GM18505 (cell line): ENCODE measurements around the gene SSTR4.

Experiments
- ATAC-seq: cut with Tn5 transposase; IDR thresholded peaks from one replicate; pipeline ENCODE4 v1.9.1; 2021; ENCODE audit not compliant: unreplicated experiment
- POLR2A ChIP-seq: IDR thresholded peaks from 4 replicates; pipeline ENCODE4 v1.6.1; 2011; ENCODE audit warnings: borderline replicate concordance; ENCODE audit not compliant: insufficient read depth, insufficient read length; ENCODE audit errors: extremely low read depth

The SSTR4 gene

GRCh38 chr20:23072892-23073586 is 37.9 kb downstream of the SSTR4 start:
- ATAC-seq, result no peak
- TF ChIP-seq POLR2A, result no peak

DNA sequence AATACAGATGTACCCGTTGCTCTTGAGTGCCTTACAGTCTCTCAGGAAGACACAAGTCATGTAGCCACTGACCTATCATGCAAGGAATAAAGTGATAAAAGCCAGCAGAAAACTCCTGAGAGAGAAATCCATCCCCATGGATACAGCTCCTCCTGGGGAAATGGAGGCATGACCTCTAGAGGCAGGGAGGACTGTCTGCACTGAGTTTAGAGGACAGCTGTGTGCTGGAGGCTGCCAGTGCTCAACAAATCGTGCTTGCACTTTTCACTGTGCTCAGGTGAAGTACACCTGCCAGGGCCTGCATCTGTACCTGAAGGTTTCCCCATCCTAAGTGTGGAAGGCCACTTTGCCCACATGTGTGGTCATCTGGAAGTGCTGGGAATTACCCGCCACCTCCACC is 38.9 kb downstream of the SSTR4 start:
- ATAC-seq, result no peak
- TF ChIP-seq POLR2A, result no peak

DNA sequence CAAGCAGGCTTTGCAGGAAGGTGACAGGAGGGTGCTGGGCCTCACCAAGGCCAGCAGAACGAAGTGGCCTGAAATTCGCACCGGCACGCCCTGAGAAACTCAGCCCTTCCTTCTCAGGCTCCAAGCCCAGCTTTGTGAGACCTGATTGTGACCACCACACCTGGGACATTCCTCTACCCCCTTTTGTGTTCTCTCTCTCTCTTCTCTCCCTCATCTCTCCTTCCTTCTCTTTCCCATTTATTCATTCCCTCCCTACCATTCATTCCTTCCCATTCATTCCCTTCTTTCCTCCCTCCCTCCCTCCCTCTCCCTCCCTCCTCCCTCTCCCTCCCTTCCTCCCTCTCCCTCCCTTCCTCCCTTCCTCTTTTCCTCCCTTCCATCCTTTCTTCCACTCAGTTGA is 42.2 kb downstream of the SSTR4 start:
- no peak for ATAC-seq
- TF ChIP-seq POLR2A, result no peak

- TF ChIP-seq POLR2A, result no peak
- no peak for ATAC-seq
Observed at GRCh38 chr20:23078351-23079015, 43.4 kb downstream of the SSTR4 start.

DNA sequence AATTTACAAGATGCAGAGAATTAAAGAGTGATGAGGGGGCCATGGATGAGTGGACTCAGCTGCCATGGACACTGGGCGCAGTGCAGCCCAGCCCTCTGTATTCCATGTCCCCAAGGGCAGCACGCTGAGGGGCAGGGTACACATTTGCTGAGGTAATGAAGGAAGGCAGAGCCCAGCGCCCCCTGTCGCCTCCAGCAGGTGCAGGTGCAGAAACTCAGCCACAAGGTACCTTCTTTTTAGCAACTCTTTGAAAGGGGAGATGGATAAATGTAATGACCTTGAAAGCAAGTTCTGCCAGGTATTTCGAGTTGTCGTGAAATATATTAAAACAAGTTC is 43.9 kb downstream of the SSTR4 start:
- ATAC-seq, result no peak
- no peak for TF ChIP-seq POLR2A

GRCh38 chr20:23079926-23080325 is 44.8 kb downstream of the SSTR4 start:
- TF ChIP-seq POLR2A, result no peak
- ATAC-seq, result no peak

- ATAC-seq, result no peak
- TF ChIP-seq POLR2A, result no peak
Observed at GRCh38 chr20:23080521-23080920, 45.4 kb downstream of the SSTR4 start.

- TF ChIP-seq POLR2A, result no peak
- ATAC-seq, result no peak
Observed at GRCh38 chr20:23081263-23081819, 46.2 kb downstream of the SSTR4 start.

DNA sequence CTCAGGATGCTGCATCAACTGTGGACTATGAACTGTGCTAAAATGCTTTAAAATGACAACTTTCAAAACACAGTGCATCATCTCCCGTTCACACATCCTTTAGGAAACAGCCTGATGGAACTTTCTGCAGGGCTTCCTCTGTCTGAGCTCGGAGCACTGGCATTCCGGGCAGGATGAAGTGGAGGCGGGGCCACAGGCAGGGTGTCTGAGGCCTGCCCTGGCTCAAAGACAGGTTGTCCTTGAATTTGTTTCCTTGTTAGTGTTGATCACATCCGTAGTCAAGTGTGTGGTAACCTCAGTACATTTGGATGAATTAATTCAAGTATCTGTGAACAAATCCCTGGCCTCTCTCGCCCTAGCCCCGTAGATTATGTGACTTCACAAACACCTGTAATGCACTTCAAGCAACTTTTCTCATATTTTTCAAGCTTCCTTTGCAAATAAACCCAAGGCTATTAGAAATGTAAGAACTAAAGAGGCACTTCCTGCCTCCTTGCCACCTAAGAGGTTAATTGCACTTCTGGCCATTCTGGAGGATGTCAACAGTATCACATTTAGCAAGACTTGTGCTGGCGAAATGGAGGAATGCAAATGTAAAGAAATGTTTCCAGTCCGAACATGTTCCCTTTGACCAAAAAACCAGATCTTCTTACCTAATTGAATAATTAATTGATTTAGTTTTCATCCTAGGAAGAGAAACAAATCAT is 47.9 kb downstream of the SSTR4 start:
- ATAC-seq, result no peak
- TF ChIP-seq POLR2A, result no peak

DNA sequence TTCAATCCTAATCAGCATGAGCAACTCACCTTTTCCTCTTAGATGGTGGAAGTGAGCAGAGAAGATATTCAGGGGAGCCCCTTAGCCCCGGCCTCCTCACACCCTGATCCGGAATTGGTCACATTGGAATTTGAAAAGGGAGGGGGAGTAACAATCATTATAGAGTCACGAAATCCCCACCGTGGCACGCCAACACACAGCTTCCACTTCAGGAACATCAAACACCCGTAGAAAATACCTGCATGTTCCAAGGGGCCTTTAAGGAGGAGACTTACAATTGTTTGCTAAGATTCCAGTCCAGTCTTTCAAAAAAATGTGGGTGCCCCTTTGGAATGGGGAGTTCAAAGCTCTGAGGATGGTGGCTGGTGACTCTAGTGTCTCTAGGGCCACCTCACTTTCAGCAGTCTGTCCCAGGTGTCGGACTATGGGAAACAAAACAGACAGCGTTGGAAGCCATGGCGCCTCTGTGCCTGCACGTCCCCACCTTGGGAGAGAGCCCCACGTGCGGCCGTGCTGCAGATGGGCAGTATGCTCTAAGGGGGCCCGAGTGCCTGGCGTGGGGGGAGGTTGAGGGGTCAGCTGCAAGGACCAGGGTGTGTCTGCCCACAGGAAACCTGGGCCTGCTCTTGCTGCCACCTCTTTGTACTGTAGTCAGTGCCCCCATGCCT is 48.6 kb downstream of the SSTR4 start:
- TF ChIP-seq POLR2A, result no peak
- ATAC-seq, result no peak

DNA sequence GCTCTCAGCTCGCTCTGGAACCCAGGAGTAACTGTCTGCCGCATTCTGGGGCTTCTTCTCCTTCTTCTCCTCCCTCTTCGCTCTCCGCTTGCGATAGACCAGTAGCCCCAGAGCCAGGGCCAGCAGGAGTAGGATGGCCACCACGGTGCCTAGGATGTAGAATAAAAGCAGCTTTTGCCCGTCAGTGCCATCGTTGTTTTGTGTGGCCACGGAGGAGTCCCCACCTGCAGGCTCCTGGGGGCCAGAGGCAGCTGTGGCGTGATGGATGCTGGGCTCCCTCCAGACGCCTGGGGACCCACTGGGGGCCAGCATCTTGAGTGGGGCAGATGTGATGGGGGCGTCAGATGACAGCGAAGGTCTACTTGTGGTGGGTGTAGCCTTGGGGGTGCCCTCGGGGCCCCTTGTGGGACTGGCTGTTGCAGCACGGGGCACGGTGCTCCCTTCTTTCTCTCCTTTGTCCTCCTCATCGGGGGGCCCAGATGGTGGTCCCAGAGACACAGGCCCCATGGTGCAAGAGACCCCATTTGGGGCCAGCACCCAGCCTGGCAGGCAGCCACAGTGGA is 49.3 kb downstream of the SSTR4 start:
- no peak for ATAC-seq
- TF ChIP-seq POLR2A, result no peak

GRCh38 chr20:23084845-23085365 is 49.8 kb downstream of the SSTR4 start:
- no peak for ATAC-seq
- no peak for TF ChIP-seq POLR2A

GRCh38 chr20:23085436-23086055 is 50.4 kb downstream of the SSTR4 start:
- no peak for TF ChIP-seq POLR2A
- ATAC-seq, result no peak

DNA sequence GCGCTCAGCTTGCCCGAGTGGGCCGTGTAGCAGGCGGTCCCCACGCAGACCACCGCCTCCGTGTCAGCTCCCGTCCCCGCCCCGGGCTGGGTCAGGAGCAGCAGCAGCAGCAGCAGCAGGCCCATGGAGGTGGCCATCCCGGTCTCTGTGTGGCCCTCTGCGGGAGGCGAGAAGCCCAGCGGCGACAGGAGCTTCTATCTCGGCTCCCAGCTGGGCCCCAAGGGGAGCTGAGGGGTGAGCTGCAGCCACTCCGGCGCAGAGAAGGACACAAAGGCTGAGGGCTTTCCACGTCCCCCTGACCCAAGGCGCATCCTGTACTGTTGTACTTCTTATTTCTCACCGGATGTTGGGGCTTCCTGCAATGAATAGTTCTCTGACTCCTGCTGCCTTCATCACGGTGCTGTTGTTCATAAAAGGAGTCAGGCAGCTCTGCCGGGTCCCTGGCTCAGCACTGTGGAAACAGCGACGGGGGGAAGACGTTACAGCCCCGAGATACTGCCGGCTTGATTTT is 51.0 kb downstream of the SSTR4 start, which contains the start of gene CD93:
Gene CD93 (minus strand): TSS at position 269 of the 511 bp plus-strand sequence. CDS start 132 bp downstream, at position 137.
- no peak for ATAC-seq
- TF ChIP-seq POLR2A, result no peak
